HG02938 (cell line): ENCODE measurements around the gene STAT3.
"Not testable (repeated sequence)": the region's sequence is repeated elsewhere in the genome, so short reads cannot be mapped to it uniquely, and the experiment has no call there.

Source experiments
- ATAC-seq: cut with Tn5 transposase; IDR thresholded peaks from one replicate; pipeline ENCODE4 v1.9.1; 2021; ENCODE audit warnings: mild to moderate bottlenecking, moderate library complexity; ENCODE audit not compliant: unreplicated experiment

The STAT3 gene

DNA sequence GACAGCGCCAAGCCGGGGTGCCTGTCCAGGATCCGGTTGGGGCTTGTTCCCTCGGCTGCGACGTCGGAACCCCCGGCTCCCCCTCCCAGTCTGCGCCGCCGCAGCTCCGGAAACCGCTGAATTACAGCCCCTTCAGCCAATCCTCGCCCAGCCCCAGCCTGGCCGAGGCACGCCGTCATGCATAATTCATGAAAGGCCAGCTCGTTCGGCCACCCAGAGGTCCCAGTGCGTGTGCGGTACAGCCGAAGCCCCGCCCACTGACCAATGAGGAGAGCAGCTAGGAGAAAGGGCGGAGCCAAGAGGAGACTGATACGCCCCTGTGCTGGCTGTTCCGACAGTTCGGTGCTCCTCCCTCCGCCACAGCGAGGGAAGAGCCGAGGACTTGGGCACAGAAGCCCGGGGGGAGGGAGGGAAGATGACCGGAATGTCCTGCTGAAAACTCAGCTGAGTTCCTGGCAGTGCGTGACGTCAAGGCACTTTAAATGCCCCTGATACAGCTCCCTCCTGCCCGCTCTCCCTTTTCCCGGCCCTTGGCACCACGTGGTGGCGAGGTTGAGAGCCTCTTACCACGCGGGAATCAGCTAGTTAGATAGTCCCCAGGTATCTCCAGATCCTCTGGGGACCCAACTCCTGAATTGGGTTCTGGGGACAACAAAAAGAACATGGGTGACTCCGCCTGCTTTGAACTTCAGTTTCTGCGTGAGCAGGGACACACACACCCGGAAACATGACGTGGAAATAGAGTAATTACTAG, at the start of gene STAT3:
Gene STAT3, minus strand, starts transcription at position 62 of the 754 bp plus-strand sequence. CDS start 39,926 bp downstream, outside the sequence.
- ATAC-seq: peak; percentile 80

DNA sequence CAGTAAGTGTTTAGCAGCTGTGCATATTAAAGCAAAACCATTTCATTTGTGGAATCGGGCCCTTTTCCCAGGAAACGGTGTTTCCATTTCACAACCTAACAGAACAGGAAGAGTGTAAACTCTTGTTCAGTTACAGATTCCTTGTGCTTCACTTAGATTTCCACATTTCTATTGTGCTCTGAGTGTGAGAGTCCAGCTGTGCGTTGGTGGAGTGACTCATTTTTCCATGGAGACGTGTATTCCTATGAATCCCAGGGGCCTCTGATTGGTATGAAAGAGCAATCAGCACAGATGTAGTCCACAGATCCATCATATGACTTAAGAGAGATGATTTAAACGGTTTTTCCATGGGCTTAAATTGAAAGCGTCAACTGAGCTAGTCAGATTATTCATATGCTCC, 48.1 kb upstream of the STAT3 start:
- no peak for ATAC-seq

DNA sequence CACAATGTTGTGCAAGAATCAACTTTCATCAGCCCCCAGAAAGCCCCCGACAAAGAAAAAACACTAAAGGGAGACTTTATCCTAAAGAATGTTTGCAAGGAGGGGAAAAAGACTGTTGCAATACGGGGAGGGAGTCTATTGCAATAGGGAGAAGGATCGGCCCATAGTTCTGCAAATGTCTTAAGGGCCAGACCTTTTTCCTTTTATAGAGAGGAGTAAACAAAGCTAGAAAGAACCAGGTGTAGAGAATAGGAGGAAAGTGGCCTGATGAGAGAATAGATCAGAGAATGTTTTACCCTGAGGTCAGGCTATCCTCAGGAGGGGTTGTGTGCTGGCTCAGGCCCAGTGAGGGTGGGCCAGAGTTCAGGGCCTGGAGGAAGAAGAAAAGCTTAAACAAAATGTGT, 43.5 kb upstream of the STAT3 start:
- no peak for ATAC-seq

DNA sequence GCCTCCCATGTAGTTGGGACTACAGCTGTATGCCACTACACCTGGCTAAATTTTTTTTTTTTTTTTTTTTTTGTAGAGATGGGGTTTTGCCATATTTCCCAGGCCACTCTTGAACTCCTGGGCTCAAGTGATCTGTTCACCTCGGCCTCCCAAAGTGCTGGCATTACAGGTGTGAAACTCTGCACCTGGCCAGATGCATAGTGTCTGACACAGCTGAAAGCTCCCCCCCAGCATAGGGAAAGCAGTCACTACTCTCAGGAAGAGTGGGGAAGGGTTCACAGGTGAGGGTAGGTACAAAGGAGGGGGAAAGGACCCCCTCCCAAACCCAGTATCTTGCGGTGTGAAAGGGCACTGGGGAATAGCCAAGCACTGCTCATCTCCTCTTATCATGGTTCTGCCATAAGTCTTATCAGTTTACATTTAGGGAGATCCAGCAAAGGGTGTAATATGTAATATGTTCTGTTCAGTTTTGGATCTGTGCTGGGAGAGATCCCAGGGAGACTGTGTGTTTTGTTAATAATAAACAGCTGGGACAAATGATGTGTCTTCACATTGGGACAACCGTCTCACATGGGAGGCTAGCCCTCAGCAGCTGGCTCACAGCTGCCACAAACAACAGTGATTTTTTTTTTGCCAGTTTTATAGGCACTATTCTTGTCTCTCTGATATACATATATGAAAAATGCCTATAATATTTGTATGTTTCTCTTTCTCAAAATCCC, 41.6 kb upstream of the STAT3 start:
- ATAC-seq: no peak

DNA sequence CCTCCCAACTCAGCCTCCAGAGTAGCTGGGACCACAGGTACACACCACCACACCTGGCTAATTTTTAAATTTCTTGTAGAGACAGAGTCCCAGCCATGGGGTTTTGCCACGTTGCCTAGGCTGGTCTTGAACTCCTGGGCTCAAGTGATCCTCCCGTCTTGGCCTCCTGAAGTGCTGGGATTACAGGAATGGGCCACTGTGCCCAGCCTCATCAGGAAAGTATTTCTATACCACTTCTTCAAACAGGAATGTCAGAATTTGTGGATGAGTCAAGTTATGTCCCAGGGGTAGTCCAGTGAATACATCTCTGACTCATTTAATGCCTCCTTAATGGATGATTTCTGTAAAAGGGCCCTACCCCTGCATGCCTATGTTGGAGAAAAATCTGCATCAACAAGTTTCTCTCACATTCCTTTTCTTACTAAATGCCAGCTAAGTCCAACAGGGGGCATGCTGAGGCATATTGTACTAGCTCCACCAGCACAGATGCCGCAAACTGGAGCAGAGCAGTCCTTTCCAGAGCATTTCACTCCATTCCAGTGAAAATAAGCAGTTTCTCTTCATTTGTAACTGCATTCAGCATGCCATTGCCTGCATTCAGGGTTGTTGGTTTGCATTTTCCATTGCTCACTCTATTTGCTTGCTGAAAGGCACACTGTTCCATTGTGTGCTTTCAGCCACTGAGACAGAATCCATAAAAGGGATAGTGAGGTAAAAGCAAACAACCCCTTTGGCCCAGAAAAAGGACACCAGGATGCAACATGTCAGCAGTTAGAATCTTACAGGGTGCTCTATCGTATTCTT, 40.1 kb upstream of the STAT3 start:
- no peak for ATAC-seq

DNA sequence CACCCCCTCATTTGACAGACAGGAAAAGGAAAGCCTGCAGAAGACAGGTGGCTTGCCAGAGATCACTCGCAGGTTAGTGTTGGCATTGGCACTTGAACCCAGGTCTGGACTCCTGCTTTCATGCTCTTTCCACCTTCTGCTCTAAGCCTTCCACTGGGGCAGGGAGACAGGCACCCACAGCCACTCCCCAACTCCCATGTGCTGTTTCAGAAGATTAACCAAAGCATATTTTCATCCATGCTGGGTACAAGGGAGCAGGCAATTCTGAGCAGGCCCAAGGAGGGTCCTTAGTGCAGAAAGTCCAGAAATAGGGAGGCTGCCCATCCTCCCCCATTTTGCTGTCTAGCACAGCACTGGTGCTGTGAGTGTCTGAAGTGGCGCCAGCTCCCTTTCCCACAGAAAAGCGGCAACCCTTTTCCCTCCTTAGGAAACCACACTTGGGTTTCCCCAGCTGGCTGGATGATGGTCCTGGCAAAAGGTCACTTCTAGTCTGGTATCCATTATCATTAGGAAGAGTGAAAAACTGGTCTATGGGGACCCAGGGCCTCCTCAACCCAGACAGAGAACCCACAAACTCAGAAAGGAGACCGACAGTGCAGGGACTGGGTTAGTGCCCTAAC, 36.9 kb upstream of the STAT3 start:
- no peak for ATAC-seq

DNA sequence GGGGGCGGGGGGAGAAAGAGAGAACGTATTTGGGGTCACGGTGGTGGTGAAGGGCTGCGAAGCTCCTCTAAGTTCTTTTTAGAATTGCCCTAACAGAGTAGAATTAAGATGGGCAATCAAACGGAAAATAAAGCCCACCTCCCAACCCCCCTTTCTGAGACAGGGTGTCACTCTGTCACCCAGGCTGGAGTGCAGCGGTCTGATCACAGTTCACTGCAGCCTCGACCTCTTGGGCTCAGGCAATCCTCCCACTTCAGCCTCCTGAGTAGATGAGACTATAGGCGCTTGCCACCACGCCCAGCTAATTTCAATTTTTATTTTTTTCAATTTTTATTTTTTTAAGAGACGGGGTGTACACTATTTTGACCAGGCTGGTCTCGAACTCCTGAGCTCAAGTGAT, 35.5 kb upstream of the STAT3 start:
- no peak for ATAC-seq

DNA sequence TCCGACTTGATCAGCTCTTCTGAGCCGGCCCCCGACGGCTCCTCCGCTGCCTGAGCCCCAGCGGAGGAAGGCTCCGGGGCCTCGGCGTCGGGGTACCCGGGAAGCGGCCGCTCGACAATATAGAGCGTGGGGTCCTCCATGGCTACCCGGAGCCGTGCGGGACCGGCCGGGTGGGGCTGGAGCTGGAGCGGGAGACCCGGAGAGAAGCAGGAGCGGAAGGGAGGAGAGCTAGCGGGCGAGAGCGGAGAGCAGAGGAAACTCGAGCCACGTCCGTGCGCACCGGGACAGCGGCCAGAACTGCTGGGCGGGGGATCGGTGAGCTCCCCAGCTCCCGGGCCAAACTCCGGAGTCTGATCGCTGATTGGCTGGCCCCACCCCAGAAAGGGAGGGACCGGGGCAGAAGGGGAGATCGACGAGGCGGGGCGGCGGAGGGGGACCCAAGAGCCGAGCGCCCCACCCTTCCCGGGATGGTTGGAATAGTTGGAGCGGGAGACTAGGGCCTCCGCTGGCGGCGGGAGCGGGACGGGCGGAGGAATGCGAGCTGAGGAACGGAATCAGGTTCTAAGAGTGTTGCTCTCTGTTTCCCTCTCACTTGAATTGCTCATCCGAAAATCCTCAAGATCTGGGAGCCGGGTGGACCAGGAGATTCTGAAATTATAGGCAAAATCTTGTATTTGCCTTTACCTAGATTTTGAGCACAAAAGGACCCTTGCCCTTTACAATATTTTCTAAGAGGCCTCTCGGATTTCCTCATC, 34.9 kb upstream of the STAT3 start, which contains the start of gene CAVIN1:
Gene CAVIN1, minus strand, starts transcription at position 299 of the 755 bp plus-strand sequence. Its CDS starts 159 bp downstream, at position 140.
- ATAC-seq: no peak

DNA sequence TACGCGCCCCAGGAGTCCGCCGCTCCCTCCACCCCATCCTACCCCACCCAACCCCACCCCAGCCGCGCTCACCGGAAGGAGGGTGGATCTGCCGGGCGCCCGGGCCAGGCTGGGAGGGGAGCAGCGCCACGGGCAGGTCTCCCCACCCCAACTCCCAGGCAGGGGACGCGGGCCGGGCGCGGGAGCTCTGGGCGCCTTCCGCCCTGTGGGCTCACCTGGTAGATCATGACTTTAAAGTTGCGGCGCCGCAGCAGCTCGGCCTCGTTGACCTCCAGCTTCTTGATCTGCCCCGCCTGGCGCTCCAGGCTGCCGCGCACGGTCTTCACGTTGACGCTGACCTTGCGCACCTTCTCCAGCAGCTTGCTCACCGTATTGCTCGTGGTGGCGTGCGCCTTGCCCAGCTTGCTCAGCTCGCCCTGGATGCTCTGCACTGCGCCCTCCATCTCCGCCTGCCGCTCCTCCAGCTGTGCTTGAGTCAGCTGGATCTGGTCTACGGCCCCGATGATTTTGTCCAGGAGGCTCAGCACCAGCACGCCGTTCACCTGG, 34.2 kb upstream of the STAT3 start:
- no peak for ATAC-seq

DNA sequence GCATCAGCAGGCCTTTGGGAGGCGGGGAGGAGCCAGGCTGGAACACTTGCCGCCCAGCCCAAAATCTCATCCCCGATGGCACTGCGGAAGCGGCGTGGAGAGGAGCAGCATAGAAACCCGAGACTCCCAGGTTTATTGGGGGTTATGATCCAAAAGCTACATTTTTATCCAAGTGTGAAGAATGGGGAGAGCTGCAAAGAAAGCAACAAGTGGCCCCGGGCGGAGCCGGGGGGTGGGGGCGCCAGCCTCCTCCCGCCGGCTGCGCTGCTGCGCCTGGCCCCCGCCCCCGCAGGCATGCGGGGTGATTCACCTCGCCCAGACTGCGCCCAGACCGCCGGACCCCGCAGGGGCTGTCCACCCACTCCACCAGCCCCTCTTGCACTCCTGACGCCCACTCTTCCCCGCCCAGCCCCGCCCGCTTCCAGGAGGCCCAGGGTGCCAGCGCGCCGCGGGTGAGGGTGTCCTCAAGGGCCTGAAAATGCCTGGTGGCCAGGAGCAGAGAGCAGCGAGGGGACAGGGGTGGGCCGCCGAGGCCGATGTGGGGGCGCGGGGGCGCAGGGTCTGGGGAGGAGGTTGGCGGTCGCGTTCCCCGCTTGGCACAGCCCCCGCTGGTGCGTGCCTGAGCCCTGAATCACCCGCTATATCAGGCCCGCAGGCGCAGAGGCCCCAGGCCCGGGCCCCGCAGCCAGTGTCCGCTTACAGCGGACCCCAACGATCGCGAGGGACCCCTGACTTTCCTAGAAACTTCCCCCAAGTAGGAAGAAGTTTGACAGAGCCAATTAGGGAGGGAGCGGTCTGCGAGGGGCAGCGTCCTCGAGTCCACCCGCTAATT, 33.5 kb upstream of the STAT3 start:
- ATAC-seq: no peak

DNA sequence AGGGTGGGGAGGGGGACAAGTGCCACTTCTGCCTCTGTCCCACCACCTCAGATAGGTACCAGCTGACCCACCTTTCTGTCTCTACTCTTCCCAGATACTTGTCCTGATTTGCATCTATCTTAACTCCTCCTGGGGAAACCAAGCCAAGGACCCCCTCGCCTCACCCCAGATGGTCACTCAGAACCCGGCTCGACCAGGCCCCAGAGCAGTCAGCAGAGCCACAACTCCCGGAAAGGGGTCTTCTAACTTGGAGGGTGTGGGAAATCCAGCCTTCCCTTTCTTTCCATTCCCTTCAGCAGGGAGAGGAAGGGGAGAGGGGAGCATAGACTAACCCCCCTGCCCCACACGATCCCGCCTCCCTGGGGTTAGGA, 32.9 kb upstream of the STAT3 start:
- ATAC-seq: no peak

DNA sequence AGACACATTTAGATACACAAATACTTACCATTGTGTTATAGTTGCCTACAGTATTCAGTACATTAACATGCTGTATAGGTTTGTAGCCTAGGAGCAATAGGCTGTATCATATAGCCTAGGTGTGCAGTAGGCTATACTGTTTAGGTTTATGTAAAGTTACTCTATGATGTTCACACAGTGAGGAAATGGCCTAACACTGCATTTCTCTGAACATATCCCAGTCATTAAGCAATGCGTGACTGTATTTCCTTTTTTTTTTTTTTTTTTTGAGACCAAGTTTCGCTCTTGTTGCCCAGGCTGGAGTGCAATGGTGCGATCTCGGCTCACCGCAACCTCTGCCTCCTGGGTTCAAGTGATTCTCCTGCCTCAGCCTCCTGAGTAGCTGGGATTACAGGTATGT, 29.7 kb upstream of the STAT3 start:
- ATAC-seq: not testable (repeated sequence)

DNA sequence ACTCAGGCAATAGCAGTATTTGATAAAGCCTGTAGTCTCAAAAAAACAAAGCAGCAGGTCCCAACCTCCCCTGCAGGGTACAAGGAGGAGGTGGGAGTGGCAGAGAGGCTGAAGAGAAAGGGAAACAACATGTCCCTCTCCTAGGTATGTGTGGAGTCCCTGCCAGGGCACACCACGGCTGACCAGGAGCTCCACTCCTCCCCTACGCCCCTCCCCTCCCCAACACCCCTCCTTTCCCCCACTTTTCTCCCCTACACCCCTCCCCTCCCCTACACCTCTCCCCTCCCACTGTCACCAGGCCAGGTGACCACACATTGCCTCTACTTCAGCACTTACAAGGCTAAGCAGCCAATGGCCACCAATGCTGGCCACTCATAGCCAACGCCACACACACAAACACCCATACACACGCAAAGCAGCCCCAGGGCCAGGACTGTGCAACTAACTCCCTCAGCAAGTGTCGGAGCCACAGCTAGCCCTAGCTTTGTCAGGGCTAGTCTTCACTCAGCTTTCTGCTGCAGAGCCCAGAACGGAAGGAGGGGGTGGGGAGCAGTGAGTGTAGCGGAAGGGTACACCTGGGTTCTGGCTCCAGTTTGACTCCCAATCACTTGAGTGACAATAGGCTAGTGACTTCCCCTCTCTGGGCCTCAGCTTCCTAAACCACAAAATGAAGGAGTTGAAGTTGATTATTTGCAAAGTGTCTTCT, 26.6 kb upstream of the STAT3 start:
- ATAC-seq: no peak

DNA sequence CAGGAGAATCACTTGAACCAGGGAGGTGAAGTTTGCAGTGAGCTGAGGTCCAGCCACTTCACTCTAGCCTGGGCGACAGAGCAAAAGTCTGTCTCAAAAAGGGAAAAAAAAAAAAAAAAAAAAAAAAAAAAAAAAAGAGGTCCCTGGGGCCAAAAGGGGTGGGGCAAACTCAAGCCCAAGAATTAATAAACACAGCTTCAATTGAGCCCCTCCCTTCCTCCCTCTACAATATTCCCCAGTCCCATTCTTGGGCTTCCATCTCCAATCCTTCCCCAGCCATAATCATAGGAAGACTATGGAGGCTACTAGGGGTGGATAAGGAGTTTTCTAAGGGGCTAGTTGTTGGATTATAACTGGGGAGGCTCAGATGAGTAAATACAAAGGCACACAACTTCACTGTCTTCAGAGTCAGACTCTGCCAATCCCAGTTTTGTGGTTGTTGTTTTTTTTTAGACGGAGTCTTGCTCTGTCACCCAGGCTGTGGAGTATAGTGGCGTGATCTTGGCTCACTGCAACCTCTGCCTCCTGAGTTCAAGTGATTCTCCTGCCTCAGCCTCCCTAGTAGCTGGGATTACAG, 25.3 kb upstream of the STAT3 start:
- ATAC-seq: no peak

DNA sequence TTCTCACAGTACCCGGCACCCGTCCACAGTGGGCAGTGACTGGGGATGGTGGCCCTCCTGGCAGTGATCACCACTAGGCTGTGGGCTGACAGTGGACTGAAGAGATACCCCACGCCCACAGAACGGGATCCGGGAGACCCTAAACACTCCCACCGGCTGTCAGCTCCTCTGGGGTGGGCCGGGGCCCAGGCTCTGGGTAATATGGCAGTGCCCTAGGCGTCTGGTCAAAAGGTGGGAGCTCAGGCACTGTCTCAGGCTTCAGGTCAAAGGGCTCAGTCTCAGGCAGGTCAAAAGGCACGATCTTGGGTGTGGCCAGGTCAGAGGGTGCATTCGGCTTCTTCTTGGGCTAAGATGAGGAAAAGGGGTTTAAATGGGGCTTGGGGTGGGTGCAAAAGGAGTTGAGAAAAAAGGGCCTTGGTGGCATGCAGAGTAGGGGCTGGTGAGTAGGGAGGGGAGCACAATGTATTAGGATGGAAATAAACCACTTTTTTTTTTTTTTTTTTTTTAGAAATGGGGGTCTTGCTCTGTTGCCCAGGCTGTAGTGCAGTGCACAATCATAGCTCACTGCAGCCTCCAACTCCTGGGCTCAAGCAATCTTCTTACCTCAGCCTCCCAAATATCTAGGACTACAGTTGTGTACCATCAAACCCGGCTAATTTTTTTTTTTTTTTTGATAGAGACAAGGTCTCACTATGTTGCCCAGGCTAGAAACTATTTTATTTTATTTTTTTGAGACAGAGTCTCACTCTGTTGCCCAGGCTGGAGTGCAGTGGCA, 23.9 kb upstream of the STAT3 start:
- no peak for ATAC-seq

DNA sequence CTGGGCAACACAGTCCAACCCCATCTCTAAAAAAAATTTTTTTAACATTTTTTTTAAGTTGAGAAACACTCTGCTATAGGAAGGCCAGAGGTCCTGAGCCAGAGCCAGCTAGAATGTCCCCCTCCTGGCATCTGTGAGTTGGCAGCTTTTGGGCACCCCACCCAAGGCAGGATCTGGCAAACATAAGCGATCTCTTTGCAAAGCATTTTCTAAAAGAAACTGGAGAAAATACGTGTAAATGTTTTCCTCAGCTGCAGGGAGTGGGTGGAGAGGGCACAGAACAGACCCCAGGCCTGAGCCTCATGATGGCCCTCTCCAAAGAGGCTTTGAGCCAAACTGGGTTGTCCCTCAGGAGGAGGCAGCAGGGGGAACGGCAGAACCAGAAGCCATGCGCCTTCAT, 23.1 kb upstream of the STAT3 start:
- no peak for ATAC-seq

DNA sequence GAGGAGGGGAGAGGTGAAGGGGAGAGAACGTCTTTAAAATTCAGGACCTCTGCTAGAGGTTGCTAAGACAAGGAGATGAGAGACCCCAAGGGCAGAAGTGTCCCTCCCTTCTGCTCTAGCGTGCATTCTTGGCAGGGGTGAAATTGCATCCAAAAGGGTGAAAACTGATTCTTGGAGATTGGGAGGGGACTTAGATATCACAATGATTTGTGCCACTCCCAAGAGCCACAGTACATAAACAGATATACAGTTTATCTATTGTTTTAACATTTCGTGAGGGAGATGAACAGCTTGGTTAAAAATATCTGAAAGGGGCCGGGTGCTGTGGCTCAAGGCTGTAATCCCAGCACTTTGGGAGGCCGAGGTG, 22.1 kb upstream of the STAT3 start:
- no peak for ATAC-seq
